ENCODE results near the gene SCFD2.

SCFD2 gene

GRCh38 chr4:52939325-52939724 lies 426.5 kb downstream of the SCFD2 start:
- H3K4me1 ChIP-seq (ENCODE audit: insufficient read depth, low read length, severe bottlenecking), result no peaks in the 10 kb centered on the region
- no peak overlapping the region for H3K27ac ChIP-seq (ENCODE audit: low read depth, low read length, poor library complexity, severe bottlenecking)
- no peak overlapping the region for H3K4me2 ChIP-seq (ENCODE audit: low read length)
- TF ChIP-seq CTCF (IDR thresholded peaks at IDR 0.05; ENCODE audit: low read length), result no peak
- TF ChIP-seq EZH2 (IDR thresholded peaks at IDR 0.05; ENCODE audit: borderline replicate concordance, low read length), result no peak
- H3K9ac ChIP-seq (ENCODE audit: low read length), result no peak overlapping the region
- H3K9me2 ChIP-seq (ENCODE audit: low read depth, low read length), result no peaks in the 10 kb centered on the region
- H3K4me3 ChIP-seq (ENCODE audit: low read depth, low read length, poor library complexity, severe bottlenecking), result no peak overlapping the region
- H3K36me3 ChIP-seq (ENCODE audit: insufficient read depth, low read length), result no peaks in the 10 kb centered on the region
- no peaks in the 10 kb centered on the region for H4K20me1 ChIP-seq (ENCODE audit: insufficient read depth, low read length)
- H3K79me2 ChIP-seq (ENCODE audit: insufficient read depth, low read length), result no peaks in the 10 kb centered on the region
- no peak overlapping the region for H2AFZ ChIP-seq (ENCODE audit: low read length)
- no peaks in the 10 kb centered on the region for H3F3A ChIP-seq (ENCODE audit: insufficient read depth, low read length)
- no peaks in the 10 kb centered on the region for H3K9me3 ChIP-seq (ENCODE audit: low read length)
- H3K27me3 ChIP-seq (ENCODE audit: insufficient read depth, low read length), result no peaks in the 10 kb centered on the region

GRCh38 chr4:52937829-52938228 lies 428.0 kb downstream of the SCFD2 start:
- H3K9me2 ChIP-seq (ENCODE audit: low read depth, low read length), result no peaks in the 10 kb centered on the region
- H2AFZ ChIP-seq (ENCODE audit: low read length), result no peak overlapping the region
- no peak overlapping the region for H3K4me2 ChIP-seq (ENCODE audit: low read length)
- H3K36me3 ChIP-seq (ENCODE audit: insufficient read depth, low read length), result no peaks in the 10 kb centered on the region
- H4K20me1 ChIP-seq (ENCODE audit: insufficient read depth, low read length), result no peaks in the 10 kb centered on the region
- TF ChIP-seq EZH2 (IDR thresholded peaks at IDR 0.05; ENCODE audit: borderline replicate concordance, low read length), result no peak
- TF ChIP-seq CTCF (IDR thresholded peaks at IDR 0.05; ENCODE audit: low read length), result no peak
- H3K27me3 ChIP-seq (ENCODE audit: insufficient read depth, low read length), result no peaks in the 10 kb centered on the region
- H3K79me2 ChIP-seq (ENCODE audit: insufficient read depth, low read length), result no peaks in the 10 kb centered on the region
- H3K9me3 ChIP-seq (ENCODE audit: low read length), result no peaks in the 10 kb centered on the region
- H3K4me1 ChIP-seq (ENCODE audit: insufficient read depth, low read length, severe bottlenecking), result no peaks in the 10 kb centered on the region
- no peak overlapping the region for H3K27ac ChIP-seq (ENCODE audit: low read depth, low read length, poor library complexity, severe bottlenecking)
- H3K4me3 ChIP-seq (ENCODE audit: low read depth, low read length, poor library complexity, severe bottlenecking), result no peak overlapping the region
- no peak overlapping the region for H3K9ac ChIP-seq (ENCODE audit: low read length)
- H3F3A ChIP-seq (ENCODE audit: insufficient read depth, low read length), result no peaks in the 10 kb centered on the region

GRCh38 chr4:52936729-52937128 lies 429.1 kb downstream of the SCFD2 start:
- H3K27ac ChIP-seq (ENCODE audit: low read depth, low read length, poor library complexity, severe bottlenecking), result no peak overlapping the region
- H3K36me3 ChIP-seq (ENCODE audit: insufficient read depth, low read length), result no peaks in the 10 kb centered on the region
- TF ChIP-seq CTCF (IDR thresholded peaks at IDR 0.05; ENCODE audit: low read length), result no peak
- no peak for TF ChIP-seq EZH2 (IDR thresholded peaks at IDR 0.05; ENCODE audit: borderline replicate concordance, low read length)
- H3K27me3 ChIP-seq (ENCODE audit: insufficient read depth, low read length), result no peaks in the 10 kb centered on the region
- H3K4me1 ChIP-seq (ENCODE audit: insufficient read depth, low read length, severe bottlenecking), result no peaks in the 10 kb centered on the region
- no peak overlapping the region for H3K4me3 ChIP-seq (ENCODE audit: low read depth, low read length, poor library complexity, severe bottlenecking)
- H2AFZ ChIP-seq (ENCODE audit: low read length), result no peak overlapping the region
- no peaks in the 10 kb centered on the region for H4K20me1 ChIP-seq (ENCODE audit: insufficient read depth, low read length)
- H3F3A ChIP-seq (ENCODE audit: insufficient read depth, low read length), result no peaks in the 10 kb centered on the region
- H3K4me2 ChIP-seq (ENCODE audit: low read length), result no peak overlapping the region
- no peaks in the 10 kb centered on the region for H3K79me2 ChIP-seq (ENCODE audit: insufficient read depth, low read length)
- no peak overlapping the region for H3K9ac ChIP-seq (ENCODE audit: low read length)
- no peaks in the 10 kb centered on the region for H3K9me2 ChIP-seq (ENCODE audit: low read depth, low read length)
- no peaks in the 10 kb centered on the region for H3K9me3 ChIP-seq (ENCODE audit: low read length)
